MM.1S (cell line): ENCODE results near the gene NEDD4L.

Experiments used
- EZH2 ChIP-seq: fragments of 300-600 bp; sonication (generic); optimal IDR thresholded peaks from 2 replicates; pipeline ENCODE3; 2017; ENCODE audit warnings: low read depth, mild to moderate bottlenecking, antibody characterized with exemption, low read length, mixed read lengths
- EZH2phosphoT487 ChIP-seq: fragments of 300-600 bp; sonication (generic); IDR thresholded peaks from 2 replicates; pipeline ENCODE4 v1.6.1; 2018; ENCODE audit warnings: antibody characterized with exemption, low read length
- TF ChIP-seq, protein P1 (sequence below): fragments of 300-600 bp; sonication (generic); IDR thresholded peaks from 2 replicates; pipeline ENCODE4 v1.5.1; 2016; ENCODE audit warnings: antibody characterized with exemption, low read length, mixed read lengths

DNA sequence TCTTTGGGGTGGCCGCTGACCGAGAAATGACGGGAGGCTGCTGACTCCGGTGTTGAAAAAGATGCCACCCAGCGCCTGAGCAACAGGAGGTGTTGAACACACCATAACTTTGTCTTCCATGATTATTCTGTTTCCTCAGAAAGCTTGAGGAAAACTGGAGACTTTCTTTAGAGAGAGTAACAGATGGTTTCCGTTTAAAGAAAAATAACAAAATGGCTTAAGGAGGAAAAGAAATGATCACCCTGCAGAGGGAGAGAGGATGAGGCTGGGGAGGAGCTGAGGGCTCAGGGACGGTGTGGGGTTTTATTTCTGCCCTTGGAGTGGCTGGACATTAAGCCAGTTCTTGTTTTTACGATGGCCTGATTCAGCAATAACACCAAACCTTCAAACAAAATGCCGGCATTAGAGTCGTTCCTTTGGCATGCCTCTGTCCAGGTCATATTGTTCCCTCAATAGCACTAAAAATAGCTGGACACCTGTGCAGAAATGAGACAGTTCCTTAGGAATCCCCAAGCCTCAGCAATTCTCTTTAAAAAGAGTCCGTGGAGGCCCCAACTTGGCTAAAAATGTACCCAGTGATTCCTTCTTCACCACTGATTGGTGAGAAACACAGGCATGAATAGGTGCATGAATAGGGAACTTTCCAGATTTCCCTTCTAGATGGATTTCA is 402.5 kb downstream of the NEDD4L start:
- TF ChIP-seq, protein P1, sequence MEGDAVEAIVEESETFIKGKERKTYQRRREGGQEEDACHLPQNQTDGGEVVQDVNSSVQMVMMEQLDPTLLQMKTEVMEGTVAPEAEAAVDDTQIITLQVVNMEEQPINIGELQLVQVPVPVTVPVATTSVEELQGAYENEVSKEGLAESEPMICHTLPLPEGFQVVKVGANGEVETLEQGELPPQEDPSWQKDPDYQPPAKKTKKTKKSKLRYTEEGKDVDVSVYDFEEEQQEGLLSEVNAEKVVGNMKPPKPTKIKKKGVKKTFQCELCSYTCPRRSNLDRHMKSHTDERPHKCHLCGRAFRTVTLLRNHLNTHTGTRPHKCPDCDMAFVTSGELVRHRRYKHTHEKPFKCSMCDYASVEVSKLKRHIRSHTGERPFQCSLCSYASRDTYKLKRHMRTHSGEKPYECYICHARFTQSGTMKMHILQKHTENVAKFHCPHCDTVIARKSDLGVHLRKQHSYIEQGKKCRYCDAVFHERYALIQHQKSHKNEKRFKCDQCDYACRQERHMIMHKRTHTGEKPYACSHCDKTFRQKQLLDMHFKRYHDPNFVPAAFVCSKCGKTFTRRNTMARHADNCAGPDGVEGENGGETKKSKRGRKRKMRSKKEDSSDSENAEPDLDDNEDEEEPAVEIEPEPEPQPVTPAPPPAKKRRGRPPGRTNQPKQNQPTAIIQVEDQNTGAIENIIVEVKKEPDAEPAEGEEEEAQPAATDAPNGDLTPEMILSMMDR: no peak
- TF ChIP-seq EZH2phosphoT487 (no peak), EZH2 (no peak)
